OCI-LY1 (cell line): ENCODE data around the gene TNNT2.

Experiments
- EZH2 ChIP-seq: fragments of 200-600 bp; sonication (generic), shearing (Covaris generic); IDR thresholded peaks from 2 replicates; pipeline ENCODE4 v1.8.0; 2017; ENCODE audit warnings: borderline replicate concordance, mixed run types, mild to moderate bottlenecking, antibody characterized with exemption, low read length, moderate library complexity, mixed read lengths
- TF ChIP-seq, protein P1 (sequence below): fragments of 200-600 bp; sonication (generic), shearing (Covaris generic); IDR thresholded peaks from 2 replicates; pipeline ENCODE4 v1.5.1; 2017; ENCODE audit warnings: mild to moderate bottlenecking, antibody characterized with exemption, low read length, moderate library complexity, mixed read lengths

DNA sequence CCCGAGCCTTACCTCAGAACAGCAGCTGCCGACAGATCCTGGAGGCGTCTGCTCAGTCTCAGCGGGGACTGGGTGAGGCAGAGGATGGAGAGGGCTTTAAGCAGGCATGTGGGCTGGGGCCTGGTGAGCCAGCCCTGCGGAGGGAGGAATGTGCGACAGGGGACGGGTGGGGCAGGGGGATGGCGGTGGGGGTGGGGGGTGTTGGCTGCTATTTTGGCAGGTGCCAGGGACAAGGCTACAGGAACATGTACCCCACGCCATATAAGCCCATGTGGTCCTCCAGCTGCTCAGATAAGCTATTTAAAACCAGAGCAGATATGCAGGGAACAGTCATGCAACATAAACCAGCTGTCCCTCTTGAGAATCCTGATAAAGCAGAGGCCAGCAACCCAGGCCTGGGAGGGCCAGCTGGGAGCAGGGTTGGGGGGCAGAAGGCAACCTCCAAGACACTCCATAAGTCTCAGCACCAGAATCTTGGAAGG, at the start of gene TNNT2:
- TF ChIP-seq, protein P1, sequence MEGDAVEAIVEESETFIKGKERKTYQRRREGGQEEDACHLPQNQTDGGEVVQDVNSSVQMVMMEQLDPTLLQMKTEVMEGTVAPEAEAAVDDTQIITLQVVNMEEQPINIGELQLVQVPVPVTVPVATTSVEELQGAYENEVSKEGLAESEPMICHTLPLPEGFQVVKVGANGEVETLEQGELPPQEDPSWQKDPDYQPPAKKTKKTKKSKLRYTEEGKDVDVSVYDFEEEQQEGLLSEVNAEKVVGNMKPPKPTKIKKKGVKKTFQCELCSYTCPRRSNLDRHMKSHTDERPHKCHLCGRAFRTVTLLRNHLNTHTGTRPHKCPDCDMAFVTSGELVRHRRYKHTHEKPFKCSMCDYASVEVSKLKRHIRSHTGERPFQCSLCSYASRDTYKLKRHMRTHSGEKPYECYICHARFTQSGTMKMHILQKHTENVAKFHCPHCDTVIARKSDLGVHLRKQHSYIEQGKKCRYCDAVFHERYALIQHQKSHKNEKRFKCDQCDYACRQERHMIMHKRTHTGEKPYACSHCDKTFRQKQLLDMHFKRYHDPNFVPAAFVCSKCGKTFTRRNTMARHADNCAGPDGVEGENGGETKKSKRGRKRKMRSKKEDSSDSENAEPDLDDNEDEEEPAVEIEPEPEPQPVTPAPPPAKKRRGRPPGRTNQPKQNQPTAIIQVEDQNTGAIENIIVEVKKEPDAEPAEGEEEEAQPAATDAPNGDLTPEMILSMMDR = no peak
- TF ChIP-seq EZH2 = no peak
